Endodermal cell (in vitro differentiated cells): Measurements from ENCODE around the gene CASQ2. TPM values are rescaled to one million over a fixed set of nuclear protein-coding genes. Genes with fewer than 3 reads are reported as not detected.

Experiments used
- DNase-seq: peaks from one replicate; pipeline ENCODE4 v3.0.0-alpha.2; 2017
- H3K27ac ChIP-seq: 2 replicates; pipeline ENCODE4 v1.5.1; 2013; ENCODE audit warnings: mild to moderate bottlenecking, low read depth, low read length, moderate library complexity
- H3K27me3 ChIP-seq: 2 replicates; pipeline ENCODE4 v1.6.1; 2013; ENCODE audit warnings: mild to moderate bottlenecking, low read length, moderate library complexity; ENCODE audit not compliant: insufficient read depth, control insufficient read depth, poor library complexity, severe bottlenecking
- H3K36me3 ChIP-seq: 2 replicates; pipeline ENCODE4 v1.7.0; 2013; ENCODE audit warnings: mild to moderate bottlenecking, low read length, moderate library complexity; ENCODE audit not compliant: control insufficient read depth, insufficient read depth
- H3K4me1 ChIP-seq: one replicate; pipeline ENCODE4 v1.7.0; 2013; ENCODE audit warnings: low read length; ENCODE audit not compliant: control insufficient read depth, insufficient read depth
- H3K4me3 ChIP-seq: 2 replicates; pipeline ENCODE4 v1.5.1; 2013; ENCODE audit warnings: mild to moderate bottlenecking, low read length, moderate library complexity
- H3K9ac ChIP-seq: 2 replicates; pipeline ENCODE4 v1.6.1; 2013; ENCODE audit warnings: mild to moderate bottlenecking, low read length, moderate library complexity; ENCODE audit not compliant: poor library complexity, severe bottlenecking; ENCODE audit errors: extremely low read depth
- H3K9me3 ChIP-seq: 2 replicates; pipeline ENCODE4 v1.6.1; 2013; ENCODE audit warnings: mild to moderate bottlenecking, low read length, moderate library complexity; ENCODE audit not compliant: control insufficient read depth
- H3K27ac Mint-ChIP-seq: 2 replicates; pipeline ENCODE4 v1.8.0; 2020; ENCODE audit warnings: mixed read lengths
- H3K27me3 Mint-ChIP-seq: 2 replicates; pipeline ENCODE4 v1.8.0; 2021; ENCODE audit warnings: mild to moderate bottlenecking, mixed read lengths; ENCODE audit not compliant: insufficient read depth
- H3K36me3 Mint-ChIP-seq: 2 replicates; pipeline ENCODE4 v1.8.0; 2020; ENCODE audit warnings: low read depth, mixed read lengths
- H3K4me1 Mint-ChIP-seq: 2 replicates; pipeline ENCODE4 v1.8.0; 2020; ENCODE audit warnings: mixed read lengths
- H3K4me3 Mint-ChIP-seq: 2 replicates; pipeline ENCODE4 v1.8.0; 2020; ENCODE audit warnings: mild to moderate bottlenecking, moderate library complexity, mixed read lengths
- H3K9me3 Mint-ChIP-seq: 2 replicates; pipeline ENCODE4 v1.8.0; 2020; ENCODE audit warnings: mild to moderate bottlenecking, mixed read lengths
- WGBS, 2 experiments: methylation state at CpG; one replicate each; pipeline versions ENCODE4 v1.1.5 to v1.1.7; 2013; ENCODE audit warnings: missing lambda C conversion rate in 2 of 2, mixed read lengths in 1 of 2; ENCODE audit not compliant: insufficient coverage in 1 of 2, insufficient read length in 1 of 2; 5-methylcytosine and 5-hydroxymethylcytosine counted together
- total RNA-seq, 2 donors: library from RNA; stranded (reverse); fragmentation: NEBNext Ultra II Directional in 1 of 2; extraction: Animal tissue kit (Norgen Biotek cat#: 25700) in 1 of 2; gene quantifications; 2 replicates in 1 of 2; 3 replicates in 1 of 2; pipeline ENCODE4 v1.2.1, GENCODE V29; 2021
- TF ChIP-seq, protein P1 (sequence below): fragments of 200-600 bp; sonication (generic); conservative IDR thresholded peaks from 2 replicates; pipeline ENCODE4 v1.5.0; 2021; ENCODE audit warnings: antibody characterized with exemption, mild to moderate bottlenecking

The CASQ2 gene
- total RNA-seq, 2 donors from 2014 or later = not detected

GRCh38 chr1:115717541-115717940, 51.0 kb downstream of the CASQ2 start:
- peaks cover 3% of the 10 kb centered on the region for H3K9me3 ChIP-seq
- H3K9ac ChIP-seq = no peak overlapping the region
- no peak overlapping the region for H3K27ac ChIP-seq
- no peak overlapping the region for H3K27ac Mint-ChIP-seq
- TF ChIP-seq, protein P1, sequence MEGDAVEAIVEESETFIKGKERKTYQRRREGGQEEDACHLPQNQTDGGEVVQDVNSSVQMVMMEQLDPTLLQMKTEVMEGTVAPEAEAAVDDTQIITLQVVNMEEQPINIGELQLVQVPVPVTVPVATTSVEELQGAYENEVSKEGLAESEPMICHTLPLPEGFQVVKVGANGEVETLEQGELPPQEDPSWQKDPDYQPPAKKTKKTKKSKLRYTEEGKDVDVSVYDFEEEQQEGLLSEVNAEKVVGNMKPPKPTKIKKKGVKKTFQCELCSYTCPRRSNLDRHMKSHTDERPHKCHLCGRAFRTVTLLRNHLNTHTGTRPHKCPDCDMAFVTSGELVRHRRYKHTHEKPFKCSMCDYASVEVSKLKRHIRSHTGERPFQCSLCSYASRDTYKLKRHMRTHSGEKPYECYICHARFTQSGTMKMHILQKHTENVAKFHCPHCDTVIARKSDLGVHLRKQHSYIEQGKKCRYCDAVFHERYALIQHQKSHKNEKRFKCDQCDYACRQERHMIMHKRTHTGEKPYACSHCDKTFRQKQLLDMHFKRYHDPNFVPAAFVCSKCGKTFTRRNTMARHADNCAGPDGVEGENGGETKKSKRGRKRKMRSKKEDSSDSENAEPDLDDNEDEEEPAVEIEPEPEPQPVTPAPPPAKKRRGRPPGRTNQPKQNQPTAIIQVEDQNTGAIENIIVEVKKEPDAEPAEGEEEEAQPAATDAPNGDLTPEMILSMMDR = peak; percentile 78
- H3K4me3 ChIP-seq = no peak overlapping the region
- peaks cover 6% of the 10 kb centered on the region for H3K27me3 Mint-ChIP-seq
- peaks cover 18% of the 10 kb centered on the region for H3K4me1 Mint-ChIP-seq
- no peaks in the 10 kb centered on the region for H3K36me3 ChIP-seq
- no peaks in the 10 kb centered on the region for H3K36me3 Mint-ChIP-seq
- no peaks in the 10 kb centered on the region for H3K27me3 ChIP-seq
- DNase-seq = peak; percentile 82
- WGBS, 2 experiments = 61 to 88% methylated on average over 2 to 5 of the region's 5 CpGs
- peaks cover 7% of the 10 kb centered on the region for H3K9me3 Mint-ChIP-seq
- H3K4me1 ChIP-seq = peaks cover 10% of the 10 kb centered on the region
- H3K4me3 Mint-ChIP-seq = no peak overlapping the region

- H3K9me3 Mint-ChIP-seq = peaks cover 7% of the 10 kb centered on the region
- H3K27ac Mint-ChIP-seq = peak overlapping the region; percentile 90
These were observed 53.9 kb downstream of the CASQ2 start for GRCh38 chr1:115714572-115715141.

DNA sequence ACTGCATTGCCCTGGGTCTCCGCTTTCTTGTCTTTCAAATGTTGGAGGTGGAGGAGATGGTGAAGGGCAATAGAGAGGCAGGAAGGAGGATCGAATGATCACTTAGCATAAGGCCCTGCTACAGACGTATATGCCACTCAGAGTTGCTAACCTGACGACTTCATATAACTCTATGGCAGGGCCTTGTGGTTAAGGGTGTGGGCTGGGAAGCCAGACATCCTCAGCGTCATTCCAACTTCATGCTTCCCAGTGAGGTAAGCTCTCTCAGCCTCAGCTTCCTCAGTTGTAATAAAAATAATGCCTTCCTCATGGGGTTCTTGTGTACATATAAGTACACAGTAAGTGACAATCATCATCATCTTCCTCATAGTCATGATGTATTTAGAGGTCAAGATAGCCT, 54.6 kb downstream of the CASQ2 start:
- Mint-ChIP-seq H3K4me1 (peaks cover 18% of the 10 kb centered on the region), H3K4me3 (no peak overlapping the region), H3K27me3 (peaks cover 6% of the 10 kb centered on the region), H3K9me3 (peaks cover 7% of the 10 kb centered on the region), H3K27ac (no peak overlapping the region), H3K36me3 (no peaks in the 10 kb centered on the region)
- H3K4me3 ChIP-seq = no peak overlapping the region
- no peak for DNase-seq
- H3K9me3 ChIP-seq = peaks cover 3% of the 10 kb centered on the region
- no peak overlapping the region for H3K9ac ChIP-seq
- H3K27me3 ChIP-seq = no peaks in the 10 kb centered on the region
- peaks cover 14% of the 10 kb centered on the region for H3K4me1 ChIP-seq
- TF ChIP-seq, protein P1 = no peak
- no peaks in the 10 kb centered on the region for H3K36me3 ChIP-seq
- WGBS, 2 experiments = 91% methylated on average over 5 of the region's 5 CpGs; no CpG with 5 or more reads in 1 of the 2 experiments
- H3K27ac ChIP-seq = no peak overlapping the region

More at GRCh38 chr1:115714572-115715141, 53.9 kb downstream of the CASQ2 start:
- WGBS, 2 experiments = 65% methylated on average over 1 of the region's 1 CpG; no CpG with 5 or more reads in 1 of the 2 experiments
- H3K4me1 Mint-ChIP-seq = peaks cover 18% of the 10 kb centered on the region
- no peaks in the 10 kb centered on the region for H3K36me3 Mint-ChIP-seq
- H3K4me3 Mint-ChIP-seq = no peak overlapping the region
- TF ChIP-seq, protein P1 = peak; percentile 12
- no peak overlapping the region for H3K4me3 ChIP-seq
- H3K36me3 ChIP-seq = no peaks in the 10 kb centered on the region
- peaks cover 6% of the 10 kb centered on the region for H3K27me3 Mint-ChIP-seq
- peak overlapping the region; percentile 50 for H3K9ac ChIP-seq
- H3K27ac ChIP-seq = peak overlapping the region; percentile 16
- H3K4me1 ChIP-seq = peaks cover 14% of the 10 kb centered on the region
- no peaks in the 10 kb centered on the region for H3K27me3 ChIP-seq
- peak; percentile 78 for DNase-seq
- peaks cover 3% of the 10 kb centered on the region for H3K9me3 ChIP-seq
